HepG2 (cell line): ENCODE results near the gene WSCD2. TPM values are rescaled to one million over a fixed set of nuclear protein-coding genes. Genes with fewer than 3 reads are reported as not detected.

Experiments
- ATAC-seq: fragments of 200-7000 bp; cut with Tn5 transposase; 3 replicates; pipeline ENCODE4 v1.9.1; 2020; ENCODE audit warnings: mild to moderate bottlenecking, moderate library complexity
- BruUV-seq: library from RNA; stranded (reverse); fragments of 400-500 nt; replicated peaks from 2 replicates; lab custom pipeline; 2021; lab: Mats Ljungman, UMichigan
- CTCF ChIA-PET: fragments of 300-600 bp; formaldehyde crosslinking; extraction: SDS; loops from one replicate; lab custom pipeline; 2021; ENCODE audit warnings: low total read pairs, inconsistent platforms, low intra/inter-chr PET ratio; lab: Yijun Ruan, JAX
- POLR2A ChIA-PET: fragments of 350-600 bp; sonication (Branson Sonifier 250); formaldehyde crosslinking; loops from one replicate; lab custom pipeline; 2020; ENCODE audit warnings: antibody characterized with exemption, inconsistent platforms; lab: Yijun Ruan, JAX
- DNase-seq: peaks from one replicate; pipeline ENCODE4 v3.0.0-alpha.2; 2015; ENCODE audit warnings: low spot score
- FAIRE-seq: peaks from 3 replicates; lab custom pipeline; 2011; peaks lifted over from hg19 to GRCh38; lab: Jason Lieb, UNC
- H2AFZ ChIP-seq: one replicate; pipeline ENCODE4 v1.6.1; 2011; ENCODE audit warnings: low read length, inconsistent platforms
- H3K27ac ChIP-seq: fragments of 300-600 bp; 3 replicates; pipeline ENCODE4 v1.8.0; 2011; ENCODE audit warnings: mixed run types, mild to moderate bottlenecking, mixed read lengths, low read length, inconsistent platforms; ENCODE audit not compliant: insufficient read depth; ENCODE audit errors: extremely low read length
- H3K27me3 ChIP-seq, 2 experiments: fragments of 200-600 bp in 1 of 2; 2 replicates in 1 of 2; 3 replicates in 1 of 2; pipeline versions ENCODE4 v1.6.0 to v1.8.0; 2011; ENCODE audit warnings: low read length in 2 of 2, mild to moderate bottlenecking in 2 of 2, moderate library complexity in 2 of 2, inconsistent platforms in 1 of 2; ENCODE audit not compliant: insufficient read depth in 2 of 2, control insufficient read depth in 1 of 2
- H3K36me3 ChIP-seq, 2 experiments: fragments of 200-600 bp in 1 of 2; replicated peaks in 1 of 2; 2 replicates in 1 of 2; 3 replicates in 1 of 2; pipeline versions ENCODE4 v1.5.1 to v1.8.0; 2011; ENCODE audit warnings: low read length in 2 of 2, inconsistent platforms in 1 of 2; ENCODE audit not compliant: insufficient read depth in 2 of 2, control insufficient read depth in 1 of 2
- H3K4me1 ChIP-seq: 2 replicates; pipeline ENCODE4 v1.5.1; 2012; ENCODE audit warnings: low read length, inconsistent platforms; ENCODE audit not compliant: insufficient read depth
- H3K4me2 ChIP-seq: 2 replicates; pipeline ENCODE4 v1.6.0; 2011; ENCODE audit warnings: low read depth, low read length, inconsistent platforms
- H3K4me3 ChIP-seq, 3 experiments: fragments of 200-600 bp in 1 of 3; sonication (generic), shearing (Covaris generic) in 1 of 3; replicated peaks in 1 of 3; 2 replicates each; pipeline ENCODE4 v1.5.1; 2011 to 2016; ENCODE audit warnings: low read length in 3 of 3, inconsistent platforms in 2 of 3, low read depth in 2 of 3, mild to moderate bottlenecking in 2 of 3, control low read depth in 1 of 3, mixed read lengths in 1 of 3; ENCODE audit not compliant: insufficient read depth in 1 of 3
- H3K79me2 ChIP-seq: one replicate; pipeline ENCODE4 v1.6.1; 2011; ENCODE audit warnings: low read length, inconsistent platforms; ENCODE audit not compliant: insufficient read depth
- H3K9ac ChIP-seq: 2 replicates; pipeline ENCODE4 v1.6.0; 2011; ENCODE audit warnings: mild to moderate bottlenecking, low read depth, low read length, inconsistent platforms; ENCODE audit not compliant: insufficient read depth
- H3K9me3 ChIP-seq: 2 replicates; pipeline ENCODE4 v1.5.1; 2012; ENCODE audit warnings: mild to moderate bottlenecking, low read length
- H4K20me1 ChIP-seq: 2 replicates; pipeline ENCODE4 v1.6.0; 2011; ENCODE audit warnings: inconsistent platforms, mild to moderate bottlenecking, low read length, moderate library complexity; ENCODE audit not compliant: insufficient read depth
- ATF6 ChIP-seq: sonication (generic); formaldehyde crosslinking; conservative IDR thresholded peaks from 2 replicates; pipeline ENCODE4 v1.4.0; 2020; ENCODE audit warnings: missing genetic modification reagents
- DMTF1 ChIP-seq: sonication (generic); formaldehyde crosslinking; IDR thresholded peaks from 2 replicates; pipeline ENCODE4 v1.4.0; 2020; ENCODE audit warnings: mild to moderate bottlenecking, missing genetic modification reagents
- GRHL1 ChIP-seq: sonication (generic); formaldehyde crosslinking; conservative IDR thresholded peaks from 2 replicates; pipeline ENCODE4 v1.8.0; 2022; ENCODE audit warnings: missing genetic modification reagents
- HMGXB3 ChIP-seq: sonication (generic); formaldehyde crosslinking; IDR thresholded peaks from 2 replicates; pipeline ENCODE4 v1.4.0; 2020; ENCODE audit warnings: missing genetic modification reagents, borderline replicate concordance
- KAT7 ChIP-seq: IDR thresholded peaks from 2 replicates; pipeline ENCODE4 v1.6.1; 2018; ENCODE audit warnings: borderline replicate concordance, missing compliant biosample characterization
- MED8 ChIP-seq: sonication (generic); formaldehyde crosslinking; IDR thresholded peaks from 2 replicates; pipeline ENCODE4 v1.8.1; 2023; ENCODE audit warnings: mild to moderate bottlenecking, missing genetic modification reagents; ENCODE audit not compliant: insufficient replicate concordance
- NCOA2 ChIP-seq: sonication (generic); formaldehyde crosslinking; IDR thresholded peaks from 2 replicates; pipeline ENCODE4 v1.8.0; 2022; ENCODE audit warnings: inconsistent platforms
- ZNF343 ChIP-seq: sonication (generic); formaldehyde crosslinking; IDR thresholded peaks from 2 replicates; pipeline ENCODE4 v1.4.0; 2020; ENCODE audit warnings: mild to moderate bottlenecking, missing genetic modification reagents
- ZNF615 ChIP-seq: sonication (generic); formaldehyde crosslinking; IDR thresholded peaks from 2 replicates; pipeline ENCODE4 v1.5.0; 2020; ENCODE audit warnings: mild to moderate bottlenecking, missing genetic modification reagents, borderline replicate concordance
- WGBS: methylation state at CpG from one replicate; pipeline ENCODE4 v1.1.6; 2017; ENCODE audit warnings: low lambda C conversion rate; 5-methylcytosine and 5-hydroxymethylcytosine counted together
- in situ Hi-C: cut with HindIII; loops from 2 replicates; pipeline ENCODE4 v1.10.0; 2017; ENCODE audit warnings: low pct_unique_long_range_greater_than_20kb; ENCODE audit not compliant: extremely low pct_ligation_motif_present
- intact Hi-C: fragments of 100-400 bp; cut with micrococcal nuclease; formaldehyde crosslinking; loops from one replicate; pipeline ENCODE4 v1.10.0; 2022; ENCODE audit not compliant: unreplicated experiment
- polyA plus RNA-seq, 8 experiments: library from polyadenylated mRNA; depleted of rRNA in 3 of 8; stranded (reverse) in 7 of 8; unstranded in 1 of 8; fragments of >200 nt; fragmentation: Illumina TruSeq in 4 of 8; extraction: Trizol in 4 of 8; gene quantifications; 2 replicates each; pipeline versions ENCODE4 v1.2.1 to v1.2.3, GENCODE V29; 2011 to 2016; ENCODE audit warnings: low read depth in 4 of 8, missing spikeins in 1 of 8, mixed read lengths in 1 of 8; ENCODE audit not compliant: insufficient read depth in 1 of 8
- total RNA-seq, 5 experiments: library from RNA; depleted of rRNA; stranded (reverse); fragments of >200 nt; fragmentation: Illumina TruSeq; extraction: Trizol; gene quantifications; 2 replicates each; pipeline ENCODE4 v1.2.3, GENCODE V29; 2016; ENCODE audit warnings: low read depth in 1 of 5

The WSCD2 gene
- total and polyA plus RNA-seq, 2 of the 13 experiments (the other 11 are each of a cell fraction or from before 2014, with no cell fraction given), result not detected

- no peak for TF ChIP-seq DMTF1 (CRISPR knock-in tag)
These were observed 38.8 kb upstream of the WSCD2 start (continued) for GRCh38 chr12:108090107-108090899.

- no peak overlapping the region for H3K27ac ChIP-seq
- ChIA-PET CTCF (no interaction called here), POLR2A (no interaction called here)
- H2AFZ ChIP-seq, result no peak overlapping the region
- intact Hi-C loops (no loop called here), in situ Hi-C loops (no loop called here)
- DNase-seq, result no peak
- TF ChIP-seq MED8 (CRISPR knock-in tag), result no peak
- no peak for TF ChIP-seq ZNF343 (CRISPR knock-in tag)
- no peak for TF ChIP-seq ATF6 (CRISPR knock-in tag)
- TF ChIP-seq KAT7 (CRISPR knock-in tag), result no peak
- TF ChIP-seq ZNF615, result no peak
- TF ChIP-seq HMGXB3, result no peak
- TF ChIP-seq GRHL1, result no peak
- TF ChIP-seq NCOA2, result no peak
- H3K79me2 ChIP-seq, result no peaks in the 10 kb centered on the region
- H3K4me1 ChIP-seq, result no peaks in the 10 kb centered on the region
- no peak overlapping the region for H3K4me2 ChIP-seq
- no peaks in the 10 kb centered on the region for H3K9me3 ChIP-seq
- H4K20me1 ChIP-seq, result no peaks in the 10 kb centered on the region
- ATAC-seq, result no peak
- WGBS, result 2% methylated on average over 10 of the region's 10 CpGs
- BruUV-seq, result no TSS peak
- H3K27me3 ChIP-seq, result peaks cover 0 to 8% of the 10 kb centered on the region in 2 experiments; a peak in 2 of 5 replicates
- FAIRE-seq, result no peak
- no peak overlapping the region for H3K4me3 ChIP-seq
- no peaks in the 10 kb centered on the region for H3K36me3 ChIP-seq
- no peak overlapping the region for H3K9ac ChIP-seq
These were observed 38.0 kb upstream of the WSCD2 start for GRCh38 chr12:108090932-108091678.
